ENCODE data around the gene AGBL4.

- TF ChIP-seq CTCF (conservative IDR thresholded peaks at IDR 0.05; ENCODE audit: low read depth, low read length): no peak
- TF ChIP-seq POLR2A (IDR thresholded peaks at IDR 0.05; ENCODE audit: low read depth, low read length): no peak
- TF ChIP-seq MXI1 (IDR thresholded peaks at IDR 0.05; ENCODE audit: borderline replicate concordance, low read depth, low read length): no peak
- no peak for TF ChIP-seq CEBPB (IDR thresholded peaks at IDR 0.05; ENCODE audit: low read depth, low read length)
- TF ChIP-seq RFX5 (IDR thresholded peaks at IDR 0.05; ENCODE audit: low read depth, low read length): no peak
- no peak for TF ChIP-seq SMC3 (IDR thresholded peaks at IDR 0.05; ENCODE audit: low read depth, low read length)
- TF ChIP-seq RAD21 (IDR thresholded peaks at IDR 0.05; ENCODE audit: low read length): no peak
- no peak for TF ChIP-seq BHLHE40 (IDR thresholded peaks at IDR 0.05; ENCODE audit: low read depth, low read length)
- no peak for TF ChIP-seq MAZ (IDR thresholded peaks at IDR 0.05; ENCODE audit: borderline replicate concordance, low read depth, low read length)
- TF ChIP-seq MAFK (IDR thresholded peaks at IDR 0.05; ENCODE audit: low read depth, low read length): no peak
- TF ChIP-seq FOS (IDR thresholded peaks at IDR 0.05; ENCODE audit: low read depth, low read length): no peak
- TF ChIP-seq USF2 (IDR thresholded peaks at IDR 0.05; ENCODE audit: low read depth, low read length): no peak
Measured at GRCh38 chr1:48581270-48581669, 1442.5 kb downstream of the AGBL4 start.
